IMR-90 (cell line): ENCODE results near the gene MAGI2. TPM values are rescaled to one million over a fixed set of nuclear protein-coding genes. Genes with fewer than 3 reads are reported as not detected.

ENCODE experiments used
- ATAC-seq: fragments of 200-7000 bp; cut with Tn5 transposase; 2 replicates; pipeline ENCODE4 v1.9.1; 2020; ENCODE audit warnings: low read depth, mild to moderate bottlenecking, moderate library complexity
- BruUV-seq: library from RNA; stranded (reverse); fragments of 400-500 nt; replicated peaks from 2 replicates; lab custom pipeline; 2021; lab: Mats Ljungman, UMichigan
- CTCF ChIA-PET: fragments of 300-600 bp; formaldehyde crosslinking; extraction: SDS; loops from one replicate; lab custom pipeline; 2021; ENCODE audit warnings: antibody characterized with exemption; lab: Yijun Ruan, JAX
- POLR2A ChIA-PET: fragments of 300-600 bp; sonication (Branson Sonifier 250); formaldehyde crosslinking; loops from one replicate; lab custom pipeline; 2022; ENCODE audit warnings: antibody characterized with exemption; ENCODE audit not compliant: unreplicated experiment; lab: Charles Lee
- DNase-seq: peaks from one replicate; pipeline ENCODE4 v3.0.0; 2013
- H2AFZ ChIP-seq: replicated peaks from 2 replicates; pipeline ENCODE3; 2013; ENCODE audit warnings: low read length, mild to moderate bottlenecking; ENCODE audit not compliant: poor library complexity
- H2AK5ac ChIP-seq: 2 replicates; pipeline ENCODE4 v1.6.1; 2013; ENCODE audit warnings: low read depth, low read length, inconsistent platforms
- H2AK9ac ChIP-seq: replicated peaks from 2 replicates; pipeline ENCODE3; 2013; ENCODE audit warnings: mild to moderate bottlenecking, low read depth, low read length, moderate library complexity; ENCODE audit not compliant: poor library complexity
- H2BK120ac ChIP-seq: 2 replicates; pipeline ENCODE4 v1.6.1; 2013; ENCODE audit warnings: low read depth, low read length, inconsistent platforms
- H2BK15ac ChIP-seq: 3 replicates; pipeline ENCODE4 v1.6.1; 2013; ENCODE audit warnings: low read depth, low read length, inconsistent platforms
- H2BK20ac ChIP-seq: 2 replicates; pipeline ENCODE4 v1.6.1; 2013; ENCODE audit warnings: low read depth, mild to moderate bottlenecking, inconsistent platforms, low read length, moderate library complexity
- H2BK5ac ChIP-seq: 2 replicates; pipeline ENCODE4 v1.6.1; 2013; ENCODE audit warnings: mild to moderate bottlenecking, low read depth, low read length, inconsistent platforms; ENCODE audit not compliant: poor library complexity, severe bottlenecking
- H3K14ac ChIP-seq: replicated peaks from 2 replicates; pipeline ENCODE4 v1.6.1; 2013; ENCODE audit warnings: low read depth, low read length, inconsistent platforms
- H3K18ac ChIP-seq: 2 replicates; pipeline ENCODE4 v1.6.1; 2013; ENCODE audit warnings: low read depth, low read length, control low read depth
- H3K23ac ChIP-seq: 2 replicates; pipeline ENCODE4 v1.6.1; 2013; ENCODE audit warnings: low read depth, low read length, inconsistent platforms
- H3K27ac ChIP-seq: 2 replicates; pipeline ENCODE4 v1.5.1; 2013; ENCODE audit warnings: mild to moderate bottlenecking, control low read depth, low read length; ENCODE audit not compliant: insufficient read depth
- H3K27me3 ChIP-seq: 2 replicates; pipeline ENCODE4 v1.6.1; 2013; ENCODE audit warnings: low read length; ENCODE audit not compliant: control insufficient read depth, insufficient read depth
- H3K36me3 ChIP-seq: 2 replicates; pipeline ENCODE4 v1.6.1; 2013; ENCODE audit warnings: low read length, mixed read lengths; ENCODE audit not compliant: control insufficient read depth, insufficient read depth
- H3K4ac ChIP-seq: 2 replicates; pipeline ENCODE4 v1.6.1; 2013; ENCODE audit warnings: low read depth, low read length, inconsistent platforms
- H3K4me1 ChIP-seq: 2 replicates; pipeline ENCODE4 v1.6.1; 2013; ENCODE audit warnings: low read length, mixed read lengths; ENCODE audit not compliant: control insufficient read depth, insufficient read depth
- H3K4me2 ChIP-seq: 2 replicates; pipeline ENCODE4 v1.6.1; 2013; ENCODE audit warnings: low read depth, mild to moderate bottlenecking, control low read depth, low read length, moderate library complexity
- H3K4me3 ChIP-seq: 2 replicates; pipeline ENCODE4 v1.5.1; 2013; ENCODE audit warnings: low read depth, mild to moderate bottlenecking, control low read depth, low read length, moderate library complexity; ENCODE audit not compliant: insufficient read depth
- H3K56ac ChIP-seq: 2 replicates; pipeline ENCODE4 v1.6.1; 2013; ENCODE audit warnings: low read length, inconsistent platforms; ENCODE audit not compliant: insufficient read depth; ENCODE audit errors: extremely low read depth
- H3K79me1 ChIP-seq, 2 experiments: 2 replicates each; pipeline ENCODE4 v1.6.1; 2013; ENCODE audit warnings: low read length in 2 of 2, inconsistent platforms in 1 of 2, low read depth in 1 of 2
- H3K9ac ChIP-seq: 2 replicates; pipeline ENCODE4 v1.6.1; 2013; ENCODE audit warnings: low read depth, low read length, control low read depth
- H3K9me1 ChIP-seq: 2 replicates; pipeline ENCODE4 v1.6.1; 2013; ENCODE audit warnings: low read length, inconsistent platforms; ENCODE audit not compliant: insufficient read depth
- H3K9me3 ChIP-seq: 2 replicates; pipeline ENCODE4 v1.6.1; 2013; ENCODE audit warnings: low read length; ENCODE audit not compliant: control insufficient read depth, insufficient read depth
- H4K20me1 ChIP-seq: 2 replicates; pipeline ENCODE4 v1.6.1; 2013; ENCODE audit warnings: low read length, inconsistent platforms; ENCODE audit not compliant: insufficient read depth
- H4K5ac ChIP-seq: 2 replicates; pipeline ENCODE4 v1.6.1; 2013; ENCODE audit warnings: mild to moderate bottlenecking, low read depth, low read length, control low read depth
- H4K8ac ChIP-seq, 2 experiments: 2 replicates each; pipeline ENCODE4 v1.6.1; 2013; ENCODE audit warnings: low read depth in 2 of 2, low read length in 2 of 2, control low read depth in 1 of 2, inconsistent platforms in 1 of 2
- H4K91ac ChIP-seq: 2 replicates; pipeline ENCODE4 v1.6.1; 2013; ENCODE audit warnings: low read depth, low read length, inconsistent platforms; ENCODE audit not compliant: insufficient read depth
- CEBPB ChIP-seq: IDR thresholded peaks from 2 replicates; pipeline ENCODE4 v1.6.1; 2012; ENCODE audit warnings: low read depth, low read length, improper control_type of control experiment
- CHD1 ChIP-seq: IDR thresholded peaks from 2 replicates; pipeline ENCODE4 v1.6.1; 2012; ENCODE audit warnings: low read depth, low read length, improper control_type of control experiment
- RCOR1 ChIP-seq: IDR thresholded peaks from 2 replicates; pipeline ENCODE4 v1.6.1; 2012; ENCODE audit warnings: mild to moderate bottlenecking, low read length, improper control_type of control experiment; ENCODE audit not compliant: insufficient replicate concordance
- RFX5 ChIP-seq: IDR thresholded peaks from 2 replicates; pipeline ENCODE4 v1.8.0; 2012; ENCODE audit warnings: low read depth, mild to moderate bottlenecking, low read length, moderate library complexity
- SMC3 ChIP-seq: fragments of 150-350 bp; IDR thresholded peaks from 2 replicates; pipeline ENCODE4 v1.6.1; 2016; ENCODE audit warnings: low read depth, mild to moderate bottlenecking, antibody characterized with exemption, low read length, moderate library complexity
- dilution Hi-C: fragments of 300-500 bp; cut with HindIII; formaldehyde crosslinking; loops from one replicate; pipeline ENCODE4 v1.14.3; 2018; ENCODE audit warnings: low sequenced_read_pairs; ENCODE audit not compliant: unreplicated experiment
- in situ Hi-C: fragments of 300-500 bp; cut with MboI; formaldehyde crosslinking; loops from 3 replicates; pipeline ENCODE4 v1.14.3; 2019; ENCODE audit warnings: low sequenced_read_pairs, inconsistent platforms, mixed read lengths
- intact Hi-C: fragments of 100-400 bp; cut with micrococcal nuclease; formaldehyde crosslinking; loops from 2 replicates; pipeline ENCODE4 v1.10.0; 2022
- polyA plus RNA-seq, 3 experiments: library from polyadenylated mRNA; depleted of rRNA; stranded (reverse); fragments of >200 nt; gene quantifications; 2 replicates each; pipeline ENCODE4 v1.2.3, GENCODE V29; 2012; ENCODE audit warnings: low replicate concordance in 1 of 3
- total RNA-seq: library from RNA; depleted of rRNA; stranded (reverse); fragments of >200 nt; gene quantifications from 2 replicates; pipeline ENCODE4 v1.2.3, GENCODE V29; 2012
- TF ChIP-seq, protein P1 (sequence below): fragments of 150-350 bp; IDR thresholded peaks from 2 replicates; pipeline ENCODE4 v1.6.1; 2017; ENCODE audit warnings: mild to moderate bottlenecking, antibody characterized with exemption, low read length, low read depth
- TF ChIP-seq, protein P2 (sequence below): fragments of 150-350 bp; IDR thresholded peaks from 2 replicates; pipeline ENCODE4 v1.6.1; 2016; ENCODE audit warnings: low read depth, mild to moderate bottlenecking, low read length, moderate library complexity, borderline replicate concordance

Gene MAGI2
- total and polyA plus RNA-seq, 2 of the 4 experiments (the other 2 are of a cell fraction), result 2.5 to 17.9 TPM

DNA sequence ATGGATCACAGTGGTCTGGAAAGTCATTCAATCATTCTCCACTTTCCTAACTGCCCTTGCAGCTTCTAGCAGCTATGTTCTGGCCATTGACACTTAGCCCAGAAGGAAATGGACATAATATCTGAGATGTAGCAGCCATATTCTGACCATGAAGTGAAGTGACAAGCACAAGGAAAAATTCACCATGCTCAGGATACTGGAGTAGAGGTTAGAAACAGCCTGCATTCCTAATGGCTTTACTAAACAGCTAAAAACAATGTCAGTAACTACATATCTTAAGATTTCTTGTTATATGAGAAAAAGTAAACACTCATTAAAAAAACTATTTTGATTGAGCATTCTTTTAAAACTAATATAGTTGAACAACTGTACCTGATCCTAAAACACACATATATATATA is 443.8 kb downstream of the MAGI2 start:
- no peak overlapping the region for H2BK20ac ChIP-seq
- H3K9me3 ChIP-seq, result no peaks in the 10 kb centered on the region
- H3K27ac ChIP-seq, result no peak overlapping the region
- H3K23ac ChIP-seq, result no peak overlapping the region
- H2AK5ac ChIP-seq, result no peak overlapping the region
- no peak overlapping the region for H4K5ac ChIP-seq
- no peak overlapping the region for H2BK5ac ChIP-seq
- H3K56ac ChIP-seq, result no peak overlapping the region
- H3K14ac ChIP-seq, result 0 out of 2 replicates have a peak overlapping the region, but pooled peaks have one; percentile 0
- no peak overlapping the region for H2AFZ ChIP-seq
- no peak overlapping the region for H3K18ac ChIP-seq
- intact Hi-C loops (no loop called here), dilution Hi-C loops (no loop called here), in situ Hi-C loops (no loop called here)
- no peaks in the 10 kb centered on the region; a peak in 1 of 4 replicates for H3K79me1 ChIP-seq
- H3K4me2 ChIP-seq, result no peak overlapping the region
- TF ChIP-seq CEBPB, result no peak
- TF ChIP-seq, protein P1, sequence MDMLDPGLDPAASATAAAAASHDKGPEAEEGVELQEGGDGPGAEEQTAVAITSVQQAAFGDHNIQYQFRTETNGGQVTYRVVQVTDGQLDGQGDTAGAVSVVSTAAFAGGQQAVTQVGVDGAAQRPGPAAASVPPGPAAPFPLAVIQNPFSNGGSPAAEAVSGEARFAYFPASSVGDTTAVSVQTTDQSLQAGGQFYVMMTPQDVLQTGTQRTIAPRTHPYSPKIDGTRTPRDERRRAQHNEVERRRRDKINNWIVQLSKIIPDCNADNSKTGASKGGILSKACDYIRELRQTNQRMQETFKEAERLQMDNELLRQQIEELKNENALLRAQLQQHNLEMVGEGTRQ, result no peak
- TF ChIP-seq RCOR1, result no peak
- TF ChIP-seq SMC3, result no peak
- TF ChIP-seq, protein P2, sequence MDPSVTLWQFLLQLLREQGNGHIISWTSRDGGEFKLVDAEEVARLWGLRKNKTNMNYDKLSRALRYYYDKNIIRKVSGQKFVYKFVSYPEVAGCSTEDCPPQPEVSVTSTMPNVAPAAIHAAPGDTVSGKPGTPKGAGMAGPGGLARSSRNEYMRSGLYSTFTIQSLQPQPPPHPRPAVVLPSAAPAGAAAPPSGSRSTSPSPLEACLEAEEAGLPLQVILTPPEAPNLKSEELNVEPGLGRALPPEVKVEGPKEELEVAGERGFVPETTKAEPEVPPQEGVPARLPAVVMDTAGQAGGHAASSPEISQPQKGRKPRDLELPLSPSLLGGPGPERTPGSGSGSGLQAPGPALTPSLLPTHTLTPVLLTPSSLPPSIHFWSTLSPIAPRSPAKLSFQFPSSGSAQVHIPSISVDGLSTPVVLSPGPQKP, result no peak
- TF ChIP-seq CHD1, result no peak
- no peak for TF ChIP-seq RFX5
- no peak overlapping the region for H3K9ac ChIP-seq
- ChIA-PET POLR2A (interaction anchor here (0.6 kb wide), 1 partner anchor 272 kb away, joined by 3 read pairs; no protein-coding TSS in a partner anchor), CTCF (interaction anchor here (0.6 to 1.4 kb wide), 2 partner anchors 15 to 443 kb away, joined by 3 to 10 read pairs; no protein-coding TSS in a partner anchor)
- no peaks in the 10 kb centered on the region for H3K27me3 ChIP-seq
- DNase-seq, result peak; percentile 5
- H4K20me1 ChIP-seq, result no peaks in the 10 kb centered on the region
- H3K4me3 ChIP-seq, result no peak overlapping the region
- no peaks in the 10 kb centered on the region for H3K4me1 ChIP-seq
- H3K36me3 ChIP-seq, result no peaks in the 10 kb centered on the region
- H3K9me1 ChIP-seq, result no peaks in the 10 kb centered on the region
- no peak overlapping the region for H2BK120ac ChIP-seq
- BruUV-seq, result no TSS peak
- no peak overlapping the region for H2BK15ac ChIP-seq
- H3K4ac ChIP-seq, result no peak overlapping the region
- peak; percentile 66 for ATAC-seq
- H2AK9ac ChIP-seq, result no peak overlapping the region
- no peak overlapping the region for H4K91ac ChIP-seq
- no peak overlapping the region for H4K8ac ChIP-seq
